Aorta (tissue), 5 donors: ENCODE results near the gene ANKS1B. TPM values are rescaled to one million over a fixed set of nuclear protein-coding genes. Genes with fewer than 3 reads are reported as not detected.
A peak's percentile ranks its signal among the peaks of the same experiment; 100 is the strongest.

Source experiments
- ATAC-seq: fragments of 200-7000 bp; cut with Tn5 transposase; one replicate; pipeline ENCODE4 v1.9.1; 2022; ENCODE audit warnings: moderate library complexity; ENCODE audit not compliant: low FRiP score
- DNase-seq, 2 donors: peaks; one replicate each; pipeline ENCODE4 v3.0.0-alpha.2; 2020
- H3K27ac ChIP-seq, 2 donors: one replicate each; pipeline ENCODE4 v1.5.1; 2013; ENCODE audit warnings: low read length in 2 of 2, mild to moderate bottlenecking in 2 of 2, moderate library complexity in 2 of 2, control low read depth in 1 of 2, inconsistent platforms in 1 of 2, low read depth in 1 of 2
- H3K27me3 ChIP-seq, 2 donors: one replicate each; pipeline ENCODE4 v1.6.1; 2013; ENCODE audit warnings: control low read depth in 1 of 2, low read length in 1 of 2, mild to moderate bottlenecking in 1 of 2, moderate library complexity in 1 of 2; ENCODE audit not compliant: insufficient read depth in 2 of 2, control insufficient read depth in 1 of 2
- H3K36me3 ChIP-seq, 2 donors: one replicate each; pipeline ENCODE4 v1.6.1; 2013; ENCODE audit warnings: control low read depth in 1 of 2, low read length in 1 of 2, mild to moderate bottlenecking in 1 of 2; ENCODE audit not compliant: insufficient read depth in 2 of 2, control insufficient read depth in 1 of 2
- H3K4me1 ChIP-seq, 2 donors: one replicate each; pipeline ENCODE4 v1.6.1; 2013; ENCODE audit warnings: low read length in 2 of 2, control low read depth in 1 of 2, mild to moderate bottlenecking in 1 of 2, moderate library complexity in 1 of 2; ENCODE audit not compliant: insufficient read depth in 2 of 2, control insufficient read depth in 1 of 2
- H3K4me3 ChIP-seq, 2 donors: one replicate each; pipeline ENCODE4 v1.5.1; 2013; ENCODE audit warnings: low read length in 2 of 2, control low read depth in 1 of 2, mild to moderate bottlenecking in 1 of 2
- H3K9me3 ChIP-seq: one replicate; pipeline ENCODE4 v1.6.1; 2013; ENCODE audit warnings: mild to moderate bottlenecking, low read length; ENCODE audit not compliant: control insufficient read depth
- WGBS, 2 donors: extraction: QIAGEN DNeasy Blood & Tissue Kit; methylation state at CpG; one replicate each; pipeline ENCODE4 v1.1.7; 2013; 5-methylcytosine and 5-hydroxymethylcytosine counted together
- intact Hi-C, 2 donors: fragments of 100-400 bp; cut with DNase I; formaldehyde crosslinking; loops; one replicate each; pipeline versions ENCODE4 v1.14.2 to v1.15.0; 2022
- polyA plus RNA-seq, 2 donors: library from polyadenylated mRNA; stranded (reverse); fragments of 200-250 nt; gene quantifications; one replicate each; pipeline ENCODE4 v1.2.3, GENCODE V29; 2013
- total RNA-seq, 2 donors: library from RNA; stranded (reverse); fragmentation: NEBNext Ultra II Directional; extraction: Animal tissue kit (Norgen Biotek cat#: 25700); gene quantifications; one replicate each; pipeline ENCODE4 v1.2.1, GENCODE V29; 2021
- donor health status: healthy with polysubstance abuse.
- donor health status: Bipolar disorder and iron deficiency.
- donor health status: DM: no; HTN: no; CAD: no.
- donor health status: DM: no; HTN: no; CAD: no.
- donor health status: DM: yes; HTN: yes; CAD: no.

The ANKS1B gene
- total and polyA plus RNA-seq, 4 donors: 3.0 to 37.0 (median 17.8) TPM

GRCh38 chr12:99915251-99916082, 69.3 kb downstream of the ANKS1B start:
- DNase-seq (no peak), ATAC-seq (no peak)
- H3K27me3 ChIP-seq: no peaks in the 10 kb centered on the region
- intact Hi-C loops: no loop called here
- peaks cover 4% of the 10 kb centered on the region in 2 donors for H3K4me1 ChIP-seq
- H3K36me3 ChIP-seq: no peaks in the 10 kb centered on the region
- 86 to 91% methylated on average over 6 of the region's 6 CpGs for WGBS, 2 donors
- H3K4me3 ChIP-seq: no peak overlapping the region
- no peak overlapping the region for H3K27ac ChIP-seq
- no peaks in the 10 kb centered on the region for H3K9me3 ChIP-seq

- peak overlapping the region in 1 of 2 donors; percentile 21 for H3K27ac ChIP-seq
- WGBS, 2 donors: 6 to 8% methylated on average over 1 of the region's 1 CpG
- intact Hi-C loops: loop anchor here in 1 of 2 donors (5.0 kb wide), 1 partner anchor 68 kb away; the partner anchor contains the start of gene ANKS1B
- H3K9me3 ChIP-seq: no peaks in the 10 kb centered on the region
- no peaks in the 10 kb centered on the region for H3K36me3 ChIP-seq
- DNase-seq: no peak
- peaks cover 4% of the 10 kb centered on the region in 2 donors for H3K4me1 ChIP-seq
- no peak overlapping the region for H3K4me3 ChIP-seq
- no peaks in the 10 kb centered on the region for H3K27me3 ChIP-seq
- ATAC-seq: no peak
Measured at GRCh38 chr12:99914206-99914605, 70.5 kb downstream of the ANKS1B start.

- no peaks in the 10 kb centered on the region for H3K36me3 ChIP-seq
- intact Hi-C loops: loop anchor here in 1 of 2 donors (5.0 kb wide), 1 partner anchor 70 kb away; the partner anchor contains the start of gene ANKS1B
- no peak for ATAC-seq
- H3K27me3 ChIP-seq: no peaks in the 10 kb centered on the region
- no peak overlapping the region for H3K27ac ChIP-seq
- H3K4me3 ChIP-seq: peak overlapping the region; percentile 26 to 59
- WGBS, 2 donors: 30 to 46% methylated on average over 1 of the region's 1 CpG
- peaks cover 4% of the 10 kb centered on the region in 2 donors for H3K4me1 ChIP-seq
- no peaks in the 10 kb centered on the region for H3K9me3 ChIP-seq
- no peak for DNase-seq
Measured at GRCh38 chr12:99911967-99912366, 72.8 kb downstream of the ANKS1B start.

GRCh38 chr12:99911081-99911480, 73.7 kb downstream of the ANKS1B start:
- intact Hi-C loops: loop anchor here in 1 of 2 donors (5.0 kb wide), 1 partner anchor 71 kb away; the partner anchor contains the start of gene ANKS1B
- ATAC-seq (peak; percentile 92), DNase-seq (peak in 1 of 2 donors; percentile 56)
- Histone ChIP-seq H3K27ac (no peak overlapping the region), H3K9me3 (no peaks in the 10 kb centered on the region), H3K4me3 (no peak overlapping the region), H3K27me3 (no peaks in the 10 kb centered on the region), H3K36me3 (no peaks in the 10 kb centered on the region), H3K4me1 (peaks cover 4% of the 10 kb centered on the region in 2 donors)
- 1 to 5% methylated on average over 3 of the region's 3 CpGs for WGBS, 2 donors

- DNase-seq (no peak), ATAC-seq (peak; percentile 38)
- Histone ChIP-seq H3K4me3 (no peak overlapping the region), H3K4me1 (peaks cover 4% of the 10 kb centered on the region in 2 donors), H3K9me3 (no peaks in the 10 kb centered on the region), H3K27ac (peak overlapping the region; percentile 14 to 40), H3K36me3 (no peaks in the 10 kb centered on the region), H3K27me3 (no peaks in the 10 kb centered on the region)
- intact Hi-C loops: loop anchor here in 1 of 2 donors (5.0 kb wide), 1 partner anchor 72 kb away; the partner anchor contains the start of gene ANKS1B
- WGBS, 2 donors: 4 to 5% methylated on average over 1 of the region's 1 CpG
Measured at GRCh38 chr12:99910342-99910741, 74.4 kb downstream of the ANKS1B start.

GRCh38 chr12:99906786-99907579, 77.8 kb downstream of the ANKS1B start:
- no peaks in the 10 kb centered on the region for H3K4me1 ChIP-seq
- intact Hi-C loops: loop anchor here in 1 of 2 donors (10.0 kb wide), 1 partner anchor 82 kb away; no protein-coding TSS in a partner anchor
- H3K27me3 ChIP-seq: no peaks in the 10 kb centered on the region
- WGBS, 2 donors: 68 to 80% methylated on average over 4 of the region's 4 CpGs
- ATAC-seq: no peak
- DNase-seq: no peak
- H3K9me3 ChIP-seq: no peaks in the 10 kb centered on the region
- no peak overlapping the region for H3K4me3 ChIP-seq
- no peak overlapping the region for H3K27ac ChIP-seq
- H3K36me3 ChIP-seq: no peaks in the 10 kb centered on the region

GRCh38 chr12:99901181-99901580, 83.6 kb downstream of the ANKS1B start:
- Histone ChIP-seq H3K27ac (no peak overlapping the region), H3K4me3 (no peak overlapping the region), H3K9me3 (no peaks in the 10 kb centered on the region), H3K27me3 (no peaks in the 10 kb centered on the region), H3K36me3 (no peaks in the 10 kb centered on the region), H3K4me1 (peaks cover 0 to 5% of the 10 kb centered on the region in 2 donors)
- 32 to 33% methylated on average over 2 of the region's 2 CpGs for WGBS, 2 donors
- DNase-seq: no peak
- intact Hi-C loops: loop anchor here in 1 of 2 donors (10.0 kb wide), 1 partner anchor 76 kb away; no protein-coding TSS in a partner anchor
- ATAC-seq: no peak

- WGBS, 2 donors: 89 to 93% methylated on average over 5 of the region's 5 CpGs
- H3K9me3 ChIP-seq: no peaks in the 10 kb centered on the region
- intact Hi-C loops: no loop called here
- no peaks in the 10 kb centered on the region for H3K36me3 ChIP-seq
- no peaks in the 10 kb centered on the region for H3K27me3 ChIP-seq
- peaks cover 0 to 5% of the 10 kb centered on the region in 2 donors for H3K4me1 ChIP-seq
- no peak overlapping the region for H3K4me3 ChIP-seq
- ATAC-seq (no peak), DNase-seq (no peak)
- no peak overlapping the region for H3K27ac ChIP-seq
Measured at GRCh38 chr12:99898645-99899044, 86.1 kb downstream of the ANKS1B start.
